COLO829 (cell line): ENCODE results near the gene TNFAIP8L3.
A peak's percentile ranks its signal among the peaks of the same experiment; 100 is the strongest.

Source experiments
- DNase-seq: peaks from one replicate; pipeline ENCODE4 v3.0.0; 2012; ENCODE audit warnings: low spot score

Gene TNFAIP8L3

GRCh38 chr15:51117270-51117669 is 22.6 kb upstream of the TNFAIP8L3 start:
- no peak for DNase-seq

- no peak for DNase-seq
Measured at GRCh38 chr15:51114437-51115119, 19.9 kb upstream of the TNFAIP8L3 start.

- DNase-seq, result no peak
Measured at GRCh38 chr15:51112078-51112477, 17.4 kb upstream of the TNFAIP8L3 start.

GRCh38 chr15:51111061-51111460 is 16.4 kb upstream of the TNFAIP8L3 start:
- no peak for DNase-seq

GRCh38 chr15:51110171-51110570 is 15.5 kb upstream of the TNFAIP8L3 start:
- DNase-seq, result no peak

GRCh38 chr15:51108933-51109550 is 14.3 kb upstream of the TNFAIP8L3 start:
- no peak for DNase-seq

GRCh38 chr15:51107612-51108011 is 12.9 kb upstream of the TNFAIP8L3 start:
- DNase-seq, result no peak

- DNase-seq, result no peak
Measured at GRCh38 chr15:51106481-51106880, 11.8 kb upstream of the TNFAIP8L3 start.

- DNase-seq, result no peak
Measured at GRCh38 chr15:51105430-51106016, 10.8 kb upstream of the TNFAIP8L3 start.

- DNase-seq, result no peak
Measured at GRCh38 chr15:51104512-51104911, 9.8 kb upstream of the TNFAIP8L3 start.

GRCh38 chr15:51103330-51103729 is 8.6 kb upstream of the TNFAIP8L3 start:
- no peak for DNase-seq

GRCh38 chr15:51100785-51101489 is 6.2 kb upstream of the TNFAIP8L3 start:
- DNase-seq, result no peak

- DNase-seq, result no peak
Measured at GRCh38 chr15:51099185-51099584, 4.5 kb upstream of the TNFAIP8L3 start.

- no peak for DNase-seq
Measured at GRCh38 chr15:51098331-51098619, 3.6 kb upstream of the TNFAIP8L3 start.

DNA sequence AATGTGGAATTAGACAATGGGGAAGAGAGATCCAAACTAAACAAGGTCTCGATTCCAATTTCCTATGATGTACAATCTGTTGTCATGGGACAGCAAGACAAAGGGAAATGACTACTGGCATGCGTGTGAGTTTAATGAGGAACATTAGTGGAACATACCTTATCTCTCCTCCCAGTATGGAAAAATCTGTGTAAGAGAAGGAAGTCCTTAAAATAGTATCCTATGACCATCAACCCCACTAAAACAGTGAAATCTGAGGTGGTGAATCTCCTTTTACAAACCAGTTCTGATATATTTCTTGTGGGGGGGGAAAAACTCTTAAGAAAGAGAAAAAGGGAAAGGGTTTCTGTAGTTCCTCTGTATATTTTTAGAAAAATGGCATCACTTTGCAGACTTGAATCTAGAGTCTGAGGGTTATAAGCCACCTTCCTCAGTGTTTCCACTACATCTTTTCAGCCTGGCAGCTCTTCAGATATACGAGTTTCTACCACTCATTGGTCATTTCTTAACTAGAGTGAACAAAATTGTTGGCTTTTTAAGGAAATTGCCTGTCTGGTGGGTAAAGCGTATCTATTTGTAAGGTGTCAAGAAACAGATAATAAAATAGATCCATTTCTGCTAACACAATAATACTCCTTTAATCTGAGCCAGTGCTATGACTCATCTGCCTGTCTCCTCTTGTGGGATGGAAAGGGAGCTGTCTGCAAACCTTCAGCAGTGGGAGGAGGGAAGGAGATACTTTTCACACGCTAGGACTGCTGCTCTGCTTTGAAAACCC is 3.0 kb upstream of the TNFAIP8L3 start:
- DNase-seq, result peak; percentile 33

- DNase-seq, result no peak
Measured at GRCh38 chr15:51096976-51097375, 2.3 kb upstream of the TNFAIP8L3 start.

GRCh38 chr15:51095681-51096331 is 1.1 kb upstream of the TNFAIP8L3 start:
- DNase-seq, result no peak

- no peak for DNase-seq
Measured at GRCh38 chr15:51093839-51094605, 684 bp downstream of the TNFAIP8L3 start.

GRCh38 chr15:51093488-51093838 is 1.2 kb downstream of the TNFAIP8L3 start:
- no peak for DNase-seq

GRCh38 chr15:51092480-51093040 is 2.1 kb downstream of the TNFAIP8L3 start:
- DNase-seq, result no peak

DNA sequence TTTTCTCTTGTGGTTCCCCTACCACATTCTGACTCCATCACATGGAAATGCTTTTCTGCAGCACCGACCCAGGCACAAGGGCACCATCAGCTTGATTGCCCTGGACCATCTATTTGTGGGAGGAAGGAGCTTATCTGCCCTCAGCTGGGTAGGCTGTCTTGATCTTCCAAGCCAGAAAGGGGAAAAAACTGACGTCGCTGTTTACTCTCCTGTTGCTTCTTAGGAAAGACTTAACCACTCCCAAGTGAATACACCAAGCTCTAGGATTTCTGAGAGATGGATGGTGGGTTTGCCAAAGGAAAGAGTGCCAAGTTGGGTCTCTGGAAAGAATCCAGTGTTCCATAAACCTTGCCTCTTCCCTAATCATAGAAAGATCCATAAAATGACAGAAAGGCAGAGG is 4.0 kb downstream of the TNFAIP8L3 start:
- no peak for DNase-seq
